ENCODE measurements around the gene CLEC2A. TPM values are rescaled to one million over a fixed set of nuclear protein-coding genes. Genes with fewer than 3 reads are reported as not detected.

Gene CLEC2A
- total and polyA plus RNA-seq, 3 experiments from 2014 or later = not detected

GRCh38 chr12:9899209-9899608 is 33.0 kb downstream of the CLEC2A start:
- H3K27me3 ChIP-seq (ENCODE audit: insufficient read depth, low read length, poor library complexity, severe bottlenecking) = no peaks in the 10 kb centered on the region
- Mint-ChIP-seq H3K36me3 (peaks cover 1 to 23% (median 3%) of the 10 kb centered on the region in 3 donors), H3K27ac (no peak overlapping the region), H3K27me3 (peaks cover 3 to 7% of the 10 kb centered on the region in 2 donors), H3K4me1 (peaks cover 0 to 3% (median 0%) of the 10 kb centered on the region in 3 donors), H3K4me3 (no peak overlapping the region), H3K9me3 (peaks cover 9 to 15% (median 11%) of the 10 kb centered on the region in 5 donors)
- H3K27ac ChIP-seq (ENCODE audit: low read depth, low read length) = no peak overlapping the region
- CTCF ChIA-PET = no interaction called here
- POLR2A ChIA-PET = no interaction called here
- H3K36me3 ChIP-seq (ENCODE audit: insufficient read depth, low read length) = no peaks in the 10 kb centered on the region
- no peak for DNase-seq
- no peaks in the 10 kb centered on the region for H3K9me3 ChIP-seq (ENCODE audit: low read length)
- H3K4me3 ChIP-seq (ENCODE audit: low read length) = no peak overlapping the region
- no peaks in the 10 kb centered on the region for H3K4me1 ChIP-seq (ENCODE audit: insufficient read depth, low read length)

GRCh38 chr12:9897535-9897934 is 34.6 kb downstream of the CLEC2A start:
- Mint-ChIP-seq H3K9me3 (peaks cover 4 to 5% (median 4%) of the 10 kb centered on the region in 5 donors), H3K36me3 (peaks cover 0 to 15% (median 0%) of the 10 kb centered on the region in 3 donors), H3K27ac (no peak overlapping the region), H3K4me3 (no peak overlapping the region), H3K27me3 (peaks cover 2 to 7% of the 10 kb centered on the region in 2 donors), H3K4me1 (peaks cover 0 to 6% (median 0%) of the 10 kb centered on the region in 3 donors)
- Histone ChIP-seq H3K27ac (ENCODE audit: low read depth, low read length) (no peak overlapping the region), H3K4me3 (ENCODE audit: low read length) (no peak overlapping the region), H3K4me1 (ENCODE audit: insufficient read depth, low read length) (no peaks in the 10 kb centered on the region), H3K9me3 (ENCODE audit: low read length) (no peaks in the 10 kb centered on the region), H3K36me3 (ENCODE audit: insufficient read depth, low read length) (no peaks in the 10 kb centered on the region), H3K27me3 (ENCODE audit: insufficient read depth, low read length, poor library complexity, severe bottlenecking) (no peaks in the 10 kb centered on the region)
- CTCF ChIA-PET = no interaction called here
- no peak for DNase-seq
- POLR2A ChIA-PET = no interaction called here

- H3K27me3 Mint-ChIP-seq = peaks cover 0 to 7% of the 10 kb centered on the region in 2 donors
- Histone ChIP-seq H3K9me3 (ENCODE audit: low read length) (no peaks in the 10 kb centered on the region), H3K36me3 (ENCODE audit: insufficient read depth, low read length) (no peaks in the 10 kb centered on the region), H3K4me3 (ENCODE audit: low read length) (no peak overlapping the region), H3K27me3 (ENCODE audit: insufficient read depth, low read length, poor library complexity, severe bottlenecking) (no peaks in the 10 kb centered on the region), H3K4me1 (ENCODE audit: insufficient read depth, low read length) (no peaks in the 10 kb centered on the region), H3K27ac (ENCODE audit: low read depth, low read length) (no peak overlapping the region)
- POLR2A ChIA-PET = no interaction called here
- H3K9me3 Mint-ChIP-seq = no peaks in the 10 kb centered on the region
- CTCF ChIA-PET = interaction anchor here (0.7 to 1.9 kb wide), 3 partner anchors 81 to 258 kb away, joined by 3 to 5 read pairs (median 3); no protein-coding TSS in a partner anchor
- H3K36me3 Mint-ChIP-seq = no peaks in the 10 kb centered on the region
- no peak overlapping the region for H3K4me3 Mint-ChIP-seq
- no peak for DNase-seq
- H3K4me1 Mint-ChIP-seq = peaks cover 0 to 6% (median 2%) of the 10 kb centered on the region in 3 donors
- no peak overlapping the region for H3K27ac Mint-ChIP-seq
These were observed 36.8 kb downstream of the CLEC2A start for GRCh38 chr12:9895215-9895971.

GRCh38 chr12:9888665-9889273 is 43.4 kb downstream of the CLEC2A start:
- peak overlapping the region in 5 of 7 donors; percentile 7 to 73 (median 21) for H3K4me3 Mint-ChIP-seq
- H3K9me3 Mint-ChIP-seq = no peaks in the 10 kb centered on the region
- POLR2A ChIA-PET = no interaction called here
- H3K27ac ChIP-seq (ENCODE audit: low read depth, low read length) = no peak overlapping the region
- peaks cover 15 to 23% (median 17%) of the 10 kb centered on the region in 3 donors for H3K4me1 Mint-ChIP-seq
- DNase-seq = no peak
- no peaks in the 10 kb centered on the region for H3K36me3 Mint-ChIP-seq
- H3K36me3 ChIP-seq (ENCODE audit: insufficient read depth, low read length) = no peaks in the 10 kb centered on the region
- peak overlapping the region in 7 of 8 donors; percentile 4 to 89 (median 71) for H3K27ac Mint-ChIP-seq
- no peaks in the 10 kb centered on the region for H3K27me3 ChIP-seq (ENCODE audit: insufficient read depth, low read length, poor library complexity, severe bottlenecking)
- CTCF ChIA-PET = no interaction called here
- H3K4me3 ChIP-seq (ENCODE audit: low read length) = no peak overlapping the region
- H3K27me3 Mint-ChIP-seq = no peaks in the 10 kb centered on the region
- H3K9me3 ChIP-seq (ENCODE audit: low read length) = no peaks in the 10 kb centered on the region
- H3K4me1 ChIP-seq (ENCODE audit: insufficient read depth, low read length) = peaks cover 5% of the 10 kb centered on the region

- Mint-ChIP-seq H3K4me3 (no peak overlapping the region), H3K27me3 (no peaks in the 10 kb centered on the region), H3K36me3 (peaks cover 0 to 2% (median 0%) of the 10 kb centered on the region in 3 donors), H3K27ac (no peak overlapping the region), H3K4me1 (peaks cover 10 to 23% (median 20%) of the 10 kb centered on the region in 3 donors), H3K9me3 (no peaks in the 10 kb centered on the region)
- DNase-seq = no peak
- ChIA-PET POLR2A (no interaction called here), CTCF (interaction anchor here (0.9 kb wide), 1 partner anchor 69 kb away, joined by 4 read pairs; no protein-coding TSS in a partner anchor)
- no peaks in the 10 kb centered on the region for H3K36me3 ChIP-seq (ENCODE audit: insufficient read depth, low read length)
- no peak overlapping the region for H3K4me3 ChIP-seq (ENCODE audit: low read length)
- no peaks in the 10 kb centered on the region for H3K4me1 ChIP-seq (ENCODE audit: insufficient read depth, low read length)
- H3K9me3 ChIP-seq (ENCODE audit: low read length) = no peaks in the 10 kb centered on the region
- no peak overlapping the region for H3K27ac ChIP-seq (ENCODE audit: low read depth, low read length)
- no peaks in the 10 kb centered on the region for H3K27me3 ChIP-seq (ENCODE audit: insufficient read depth, low read length, poor library complexity, severe bottlenecking)
These were observed 49.0 kb downstream of the CLEC2A start for GRCh38 chr12:9883175-9883574.

- Mint-ChIP-seq H3K36me3 (peaks cover 0 to 2% (median 0%) of the 10 kb centered on the region in 3 donors), H3K4me1 (peaks cover 10 to 23% (median 17%) of the 10 kb centered on the region in 3 donors), H3K27ac (no peak overlapping the region)
These were observed 50.2 kb downstream of the CLEC2A start for GRCh38 chr12:9881988-9882387.

GRCh38 chr12:9881246-9881645 is 50.9 kb downstream of the CLEC2A start, which contains the start of gene KLRF2:
Gene KLRF2 (plus strand): TSS chr12:9881489. CDS start chr12:9881596, 107 bp downstream.
- peaks cover 8 to 23% (median 15%) of the 10 kb centered on the region in 3 donors for H3K4me1 Mint-ChIP-seq
- H3K27me3 ChIP-seq (ENCODE audit: insufficient read depth, low read length, poor library complexity, severe bottlenecking) = no peaks in the 10 kb centered on the region
- H3K9me3 Mint-ChIP-seq = no peaks in the 10 kb centered on the region
- H3K4me1 ChIP-seq (ENCODE audit: insufficient read depth, low read length) = no peaks in the 10 kb centered on the region
- peak within 1 kb of the TSS in 1 of 8 donors; percentile 40 for H3K27ac Mint-ChIP-seq
- H3K36me3 Mint-ChIP-seq = peaks cover 0 to 2% (median 0%) of the 10 kb centered on the region in 3 donors
- no peak for DNase-seq
- no peak within 1 kb of the TSS for H3K27ac ChIP-seq (ENCODE audit: low read depth, low read length)
- H3K27me3 Mint-ChIP-seq = no peaks in the 10 kb centered on the region
- POLR2A ChIA-PET = no interaction called here
- H3K4me3 Mint-ChIP-seq = no peak within 1 kb of the TSS
- H3K9me3 ChIP-seq (ENCODE audit: low read length) = no peaks in the 10 kb centered on the region
- H3K4me3 ChIP-seq (ENCODE audit: low read length) = no peak within 1 kb of the TSS
- CTCF ChIA-PET = no interaction called here
- H3K36me3 ChIP-seq (ENCODE audit: insufficient read depth, low read length) = no peaks in the 10 kb centered on the region

More at GRCh38 chr12:9881988-9882387, 50.2 kb downstream of the CLEC2A start:
- DNase-seq = no peak
- POLR2A ChIA-PET = no interaction called here
- H3K4me3 ChIP-seq (ENCODE audit: low read length) = no peak overlapping the region
- no peaks in the 10 kb centered on the region for H3K9me3 Mint-ChIP-seq
- no peaks in the 10 kb centered on the region for H3K27me3 ChIP-seq (ENCODE audit: insufficient read depth, low read length, poor library complexity, severe bottlenecking)
- CTCF ChIA-PET = interaction anchor here (0.9 kb wide), 1 partner anchor 68 kb away, joined by 4 read pairs; no protein-coding TSS in a partner anchor
- H3K27me3 Mint-ChIP-seq = no peaks in the 10 kb centered on the region
- H3K4me1 ChIP-seq (ENCODE audit: insufficient read depth, low read length) = no peaks in the 10 kb centered on the region
- H3K4me3 Mint-ChIP-seq = no peak overlapping the region
- H3K36me3 ChIP-seq (ENCODE audit: insufficient read depth, low read length) = no peaks in the 10 kb centered on the region
- H3K27ac ChIP-seq (ENCODE audit: low read depth, low read length) = no peak overlapping the region
- H3K9me3 ChIP-seq (ENCODE audit: low read length) = no peaks in the 10 kb centered on the region

- no peaks in the 10 kb centered on the region for H3K36me3 ChIP-seq (ENCODE audit: insufficient read depth, low read length)
- H3K27me3 ChIP-seq (ENCODE audit: insufficient read depth, low read length, poor library complexity, severe bottlenecking) = no peaks in the 10 kb centered on the region
- no peak overlapping the region for H3K4me3 Mint-ChIP-seq
- POLR2A ChIA-PET = no interaction called here
- no peaks in the 10 kb centered on the region for H3K9me3 Mint-ChIP-seq
- no peak for DNase-seq
- H3K4me3 ChIP-seq (ENCODE audit: low read length) = no peak overlapping the region
- H3K4me1 ChIP-seq (ENCODE audit: insufficient read depth, low read length) = no peaks in the 10 kb centered on the region
- H3K27ac Mint-ChIP-seq = peak overlapping the region in 1 of 8 donors; percentile 40
- CTCF ChIA-PET = no interaction called here
- no peaks in the 10 kb centered on the region for H3K9me3 ChIP-seq (ENCODE audit: low read length)
- no peak overlapping the region for H3K27ac ChIP-seq (ENCODE audit: low read depth, low read length)
- H3K27me3 Mint-ChIP-seq = no peaks in the 10 kb centered on the region
- peaks cover 0 to 2% (median 0%) of the 10 kb centered on the region in 3 donors for H3K36me3 Mint-ChIP-seq
- peaks cover 8 to 23% (median 15%) of the 10 kb centered on the region in 3 donors for H3K4me1 Mint-ChIP-seq
These were observed 51.6 kb downstream of the CLEC2A start for GRCh38 chr12:9880532-9881078.
